GM15510 (cell line): ENCODE measurements around the gene BLZF1.

Experiments used
- POLR2A ChIP-seq: IDR thresholded peaks from 3 replicates; pipeline ENCODE4 v1.6.1; 2011; ENCODE audit warnings: borderline replicate concordance; ENCODE audit not compliant: insufficient read length; ENCODE audit errors: extremely low read depth

BLZF1 gene

DNA sequence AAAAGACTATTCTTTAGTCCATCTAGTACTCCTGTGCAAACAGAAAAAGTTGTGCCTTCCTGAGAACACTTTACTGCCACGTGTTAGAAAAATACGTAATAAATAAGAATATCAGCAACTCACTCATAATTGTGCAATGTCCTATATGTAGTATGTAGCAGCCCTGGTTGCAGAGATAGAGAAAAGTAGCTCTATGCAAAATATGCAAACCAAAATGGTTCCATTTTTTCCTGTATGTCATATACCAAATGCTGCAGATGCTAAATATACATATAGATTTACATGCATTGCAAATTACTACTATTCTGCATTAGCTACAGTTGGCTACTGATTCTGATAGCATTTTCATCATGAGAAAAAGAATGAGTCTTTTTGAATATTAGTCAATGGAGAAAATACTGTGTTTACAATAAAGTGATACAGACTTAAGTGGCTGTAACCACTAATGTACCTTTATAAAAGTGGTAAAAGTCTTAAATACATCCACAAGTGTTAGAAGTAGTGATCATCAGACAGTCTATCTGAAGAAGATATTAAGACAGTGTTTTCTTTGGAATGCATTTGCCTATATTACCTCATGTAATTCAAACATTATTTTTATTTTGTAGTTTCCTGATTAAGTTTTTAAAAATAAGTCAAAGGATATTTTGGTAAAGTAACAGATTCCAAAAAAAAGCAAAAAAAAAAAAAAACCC lies 20.2 kb upstream of the BLZF1 start:
- TF ChIP-seq POLR2A = no peak

DNA sequence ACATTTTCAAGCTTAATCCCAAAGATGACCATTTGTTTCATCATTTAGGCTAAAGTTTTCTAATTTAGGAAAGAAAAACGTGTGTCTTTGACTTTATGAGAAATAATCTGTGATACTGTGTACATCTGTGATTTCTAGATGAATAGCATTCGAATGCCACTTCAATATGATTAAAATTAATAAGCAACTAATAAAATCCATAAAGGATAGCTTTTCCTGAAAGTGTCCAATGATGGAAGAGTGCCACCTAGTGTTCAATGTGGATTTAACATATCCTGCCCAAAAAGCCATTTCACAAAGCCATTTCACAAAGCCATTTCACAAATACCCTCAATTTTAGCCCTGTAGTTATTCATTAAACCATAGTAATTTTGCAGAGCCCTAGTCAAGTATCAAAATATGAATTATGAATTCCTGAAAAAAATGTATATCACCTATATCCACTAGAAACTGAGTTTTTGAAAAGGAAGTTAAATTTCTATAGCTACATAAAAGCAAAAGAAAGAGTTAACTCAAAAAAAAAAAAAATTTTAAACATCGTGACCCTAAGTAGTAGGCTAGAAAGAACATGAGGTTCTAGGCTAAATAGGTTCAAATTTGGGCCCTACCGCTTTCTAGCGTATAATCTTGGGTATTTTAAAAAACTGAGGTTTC lies 19.5 kb upstream of the BLZF1 start:
- TF ChIP-seq POLR2A = no peak

DNA sequence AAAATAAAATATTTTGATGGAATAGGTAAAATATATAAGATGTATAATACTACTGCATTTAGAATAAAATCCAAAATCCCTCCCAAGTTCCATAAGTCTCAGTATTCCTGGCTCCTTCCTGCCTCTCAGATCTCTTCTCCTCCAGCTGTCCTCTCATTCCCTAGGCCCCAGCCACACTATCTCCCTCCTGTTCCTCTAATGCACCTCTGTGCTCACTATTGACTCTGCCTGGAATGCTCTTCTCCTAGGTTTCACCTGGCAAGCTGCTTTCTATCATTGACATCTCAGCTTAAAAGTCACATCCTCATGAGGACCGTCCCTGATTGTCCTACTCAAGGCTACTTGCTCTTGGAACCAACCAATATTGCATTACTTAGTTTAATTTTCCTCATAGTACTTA lies 7.6 kb upstream of the BLZF1 start:
- no peak for TF ChIP-seq POLR2A

DNA sequence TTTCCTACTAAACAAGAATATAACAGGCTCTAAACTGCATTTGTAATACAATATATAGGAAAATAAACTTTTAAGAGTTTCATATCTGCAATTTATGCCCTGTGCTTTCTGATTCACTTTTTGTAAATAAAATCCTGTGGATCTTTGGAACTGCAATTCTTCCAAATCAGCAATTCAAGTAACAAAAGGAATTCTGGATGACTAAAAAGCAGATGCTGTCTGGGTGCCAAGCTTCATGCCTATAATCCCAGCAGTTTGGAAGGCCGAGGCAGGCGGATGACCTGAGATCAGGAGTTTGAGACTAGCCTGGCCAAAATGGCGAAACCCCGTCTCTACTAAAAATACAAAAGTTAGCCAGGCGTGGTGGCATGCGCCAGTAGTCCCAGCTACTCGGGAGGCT lies 6.7 kb upstream of the BLZF1 start:
- TF ChIP-seq POLR2A = no peak

DNA sequence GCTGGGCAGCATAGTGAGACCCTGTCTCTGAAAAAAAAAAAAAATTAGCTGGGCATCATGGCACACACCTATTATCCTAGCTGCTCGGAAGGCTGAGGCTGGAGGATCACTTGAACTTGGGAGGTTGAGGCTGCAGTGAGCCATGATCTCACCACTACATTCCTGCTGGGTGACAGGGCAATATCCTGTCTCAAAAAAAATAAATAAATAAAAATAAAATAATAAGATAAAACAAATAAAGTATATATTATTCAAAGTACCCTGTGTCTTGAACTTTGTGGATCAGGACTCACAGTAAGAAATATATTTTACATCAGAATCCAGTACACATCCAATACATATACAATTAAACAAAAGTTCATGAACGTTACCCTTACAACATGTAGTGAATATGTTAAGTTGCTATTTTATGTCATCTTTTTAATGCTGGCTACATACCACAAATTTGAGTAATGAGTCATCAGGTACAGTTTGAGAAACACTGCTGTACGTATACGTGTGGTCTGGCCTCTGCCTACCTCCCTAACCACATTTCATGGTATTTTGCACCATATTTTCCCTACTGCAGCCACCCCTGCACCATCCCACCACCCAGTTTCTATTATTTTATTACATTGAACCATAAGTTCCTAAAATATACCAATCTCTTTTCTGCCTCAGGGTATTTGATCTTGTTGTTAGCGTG lies 4.8 kb upstream of the BLZF1 start:
- no peak for TF ChIP-seq POLR2A

GRCh38 chr1:169364948-169365347 lies 3.0 kb upstream of the BLZF1 start:
- no peak for TF ChIP-seq POLR2A

DNA sequence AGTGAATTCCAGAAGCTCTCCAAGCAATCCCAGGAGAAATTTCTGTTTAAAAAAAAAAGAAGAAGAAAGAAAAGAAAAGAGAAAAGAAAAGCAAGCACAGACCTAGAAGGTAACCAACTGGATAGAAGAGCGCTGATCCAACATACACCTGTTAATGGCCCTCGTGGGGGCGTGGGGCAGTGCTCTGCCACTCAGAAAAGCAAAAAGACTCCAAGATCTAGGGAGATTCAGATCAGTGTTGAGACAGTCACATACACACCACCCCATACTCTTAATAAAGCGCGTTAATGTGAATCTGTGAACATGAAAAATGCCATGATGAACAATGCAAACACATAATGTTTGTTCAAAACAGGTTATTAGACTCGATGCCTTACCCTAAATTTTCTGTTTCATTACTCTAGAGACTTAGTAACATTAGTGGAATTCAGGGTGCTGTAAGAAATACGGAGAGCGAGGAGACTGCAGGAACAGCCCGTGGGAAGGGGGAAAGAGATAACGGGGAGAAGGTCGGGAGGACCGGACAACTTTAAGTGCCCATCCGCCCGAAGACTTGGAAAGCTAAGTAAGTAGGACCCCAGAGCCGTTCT lies 804 bp upstream of the BLZF1 start:
- TF ChIP-seq POLR2A = no peak

DNA sequence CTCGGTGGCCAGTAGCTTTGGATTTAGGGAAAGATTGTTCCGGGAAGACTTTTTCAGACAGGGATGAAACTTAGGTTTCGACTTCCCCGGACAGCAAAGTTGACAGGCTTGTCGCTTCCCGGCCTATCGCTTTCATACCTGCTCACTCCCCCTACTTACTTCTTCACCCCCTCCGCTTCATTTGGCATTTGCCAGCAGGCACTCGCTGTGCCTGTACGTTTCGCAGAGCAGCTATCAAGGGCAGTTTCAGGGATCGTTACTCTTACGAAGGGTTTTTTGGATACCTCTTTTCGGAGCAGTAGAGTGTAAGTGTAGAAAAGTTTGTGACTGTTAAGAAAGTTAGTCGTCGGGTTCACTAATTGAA lies 393 bp downstream of the BLZF1 start:
- TF ChIP-seq POLR2A = no peak

DNA sequence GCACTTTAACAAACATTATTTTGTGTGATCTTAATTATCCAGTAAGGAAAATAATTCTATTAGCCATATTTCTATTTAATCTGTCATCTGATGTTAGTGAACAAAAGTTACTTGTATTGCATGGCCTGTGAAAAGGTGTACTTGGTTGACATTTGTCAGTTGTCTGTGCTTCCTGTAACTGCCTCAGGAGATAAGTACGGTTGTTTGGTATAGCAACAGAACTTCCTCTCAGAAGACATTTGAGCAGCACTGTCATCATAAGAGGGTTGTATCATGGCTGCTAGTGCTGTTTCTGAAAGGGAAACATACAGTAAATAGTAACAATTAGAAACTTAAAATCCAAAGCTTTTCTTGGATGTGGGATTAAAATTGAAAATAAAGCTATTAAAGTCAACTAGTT lies 3.4 kb downstream of the BLZF1 start:
- TF ChIP-seq POLR2A = no peak

GRCh38 chr1:169381162-169381561 lies 13.2 kb downstream of the BLZF1 start:
- TF ChIP-seq POLR2A = no peak

- no peak for TF ChIP-seq POLR2A
Observed at GRCh38 chr1:169383449-169383848, 15.5 kb downstream of the BLZF1 start.

DNA sequence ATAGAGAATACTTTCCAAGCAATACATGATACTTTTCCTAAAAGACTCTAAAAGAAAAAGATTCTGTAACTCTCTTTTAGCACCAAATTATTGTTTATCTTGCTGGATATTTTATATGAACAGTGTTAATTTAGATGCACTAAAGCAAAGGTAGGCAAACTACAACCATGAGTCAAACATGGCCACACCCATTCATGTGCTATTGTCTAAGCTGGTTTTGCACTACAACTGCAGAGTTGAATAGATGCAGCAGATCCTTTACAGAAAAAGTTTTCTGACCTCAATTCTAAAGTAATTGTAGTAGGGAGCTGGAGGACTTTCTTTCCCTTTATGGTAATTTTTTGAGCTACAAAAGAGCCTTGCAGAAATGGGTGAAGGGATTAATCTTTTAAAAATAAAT lies 19.4 kb downstream of the BLZF1 start:
- TF ChIP-seq POLR2A = no peak

- TF ChIP-seq POLR2A = no peak
Observed at GRCh38 chr1:169390303-169390702, 22.3 kb downstream of the BLZF1 start.

DNA sequence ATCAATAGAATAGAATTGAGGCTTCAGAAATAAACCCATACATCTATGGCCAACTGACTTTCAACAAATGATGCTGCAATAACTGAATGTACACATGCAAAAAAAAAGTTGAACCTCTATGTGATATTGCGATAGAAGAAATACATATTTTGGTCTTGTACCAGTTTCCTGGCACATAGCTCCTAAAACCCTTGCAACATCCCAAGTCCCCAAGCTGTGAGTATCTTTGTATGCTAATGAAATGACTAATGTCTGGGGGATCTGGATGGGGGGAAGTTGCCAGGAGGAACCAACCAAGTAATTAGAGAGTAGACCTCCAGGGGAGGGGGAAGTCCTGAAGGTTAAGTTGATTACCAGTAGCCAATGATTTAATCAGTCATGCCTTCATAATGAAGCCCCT lies 24.4 kb downstream of the BLZF1 start:
- TF ChIP-seq POLR2A = no peak

GRCh38 chr1:169395955-169396354 lies 28.0 kb downstream of the BLZF1 start:
- no peak for TF ChIP-seq POLR2A
